ENCODE measurements around the gene SPON1. TPM values are rescaled to one million over a fixed set of nuclear protein-coding genes. Genes with fewer than 3 reads are reported as not detected.

The SPON1 gene
- total and polyA plus RNA-seq, 2 of the 8 experiments (the other 6 are each of a cell fraction or from before 2014, with no cell fraction given): 1.5 to 5.4 TPM

- Histone ChIP-seq H4K20me1 (replicated peaks in 1 of 2; ENCODE audit: control insufficient read depth in 1 of 2, insufficient read depth in 2 of 2, low read length in 2 of 2) (no peaks in the 10 kb centered on the region), H2BK15ac (ENCODE audit: low read length) (no peak overlapping the region), H2AFZ (ENCODE audit: low read length) (no peak overlapping the region), H3K56ac (replicated peaks; ENCODE audit: insufficient read length, low read depth, low read length) (no peak overlapping the region), H2AK5ac (ENCODE audit: low read depth, low read length) (no peak overlapping the region), H4K8ac (ENCODE audit: extremely low read depth, insufficient read depth, low read length) (no peak overlapping the region), H3K4ac (replicated peaks; ENCODE audit: insufficient read length, low read depth, low read length) (no peak overlapping the region), H3K79me1 (ENCODE audit: low read depth, low read length) (no peaks in the 10 kb centered on the region), H3K36me3 (ENCODE audit: control insufficient read depth in 2 of 4, insufficient read depth in 4 of 4, low read length in 3 of 4) (no peaks in the 10 kb centered on the region), H3K27me3 (replicated peaks in 1 of 4; ENCODE audit: control insufficient read depth in 3 of 4, extremely low read depth in 1 of 4, insufficient read depth in 3 of 4, low read length in 3 of 4) (no peaks in the 10 kb centered on the region), H3K4me1 (replicated peaks in 1 of 4; ENCODE audit: control insufficient read depth in 3 of 4, insufficient read depth in 4 of 4, low read length in 3 of 4) (no peaks in the 10 kb centered on the region), H3K9me3 (ENCODE audit: insufficient read depth in 2 of 2, low read depth in 1 of 2, low read length in 1 of 2) (no peaks in the 10 kb centered on the region), H3K27ac (ENCODE audit: low read depth, low read length) (no peak overlapping the region), H3K18ac (ENCODE audit: extremely low read depth, low read length) (no peak overlapping the region), H3K23me2 (ENCODE audit: low read depth, low read length) (no peaks in the 10 kb centered on the region), H2BK12ac (ENCODE audit: low read depth, low read length) (no peak overlapping the region), H3K23ac (ENCODE audit: insufficient read length) (no peak overlapping the region), H3K4me2 (ENCODE audit: insufficient read depth in 1 of 2, low read depth in 2 of 2, low read length in 2 of 2) (no peak overlapping the region), H4K5ac (ENCODE audit: insufficient read length, low read depth, low read length) (no peak overlapping the region), H3K4me3 (ENCODE audit: extremely low read depth in 1 of 4, insufficient read depth in 2 of 4, low read depth in 3 of 4, low read length in 4 of 4) (no peak overlapping the region), H3K9ac (replicated peaks in 1 of 4; ENCODE audit: extremely low read depth in 1 of 4, low read depth in 3 of 4, low read length in 3 of 4) (no peak overlapping the region), H2BK20ac (ENCODE audit: low read length) (no peak overlapping the region), H2BK120ac (replicated peaks; ENCODE audit: low read depth, low read length) (no peak overlapping the region), H4K91ac (replicated peaks; ENCODE audit: insufficient read length, low read length) (no peak overlapping the region), H3K14ac (ENCODE audit: insufficient read length) (no peak overlapping the region), H3K79me2 (ENCODE audit: control insufficient read depth in 1 of 2, insufficient read depth in 2 of 2, low read length in 2 of 2) (no peaks in the 10 kb centered on the region), H2BK5ac (ENCODE audit: low read depth, low read length) (no peak overlapping the region)
- ChIA-PET CTCF (ENCODE audit: partially characterized antibody) (interaction anchor here (0.7 to 1.2 kb wide), 3 partner anchors 9 to 130 kb away, joined by 3 to 4 read pairs (median 4); no protein-coding TSS in a partner anchor), POLR2A (ENCODE audit: partially characterized antibody) (no interaction called here)
- FAIRE-seq: no peak
- TF ChIP-seq KDM5A (IDR thresholded peaks at IDR 0.05; ENCODE audit: low read length): no peak
- TF ChIP-seq TAF7 (optimal IDR thresholded peaks at IDR 0.05; ENCODE audit: borderline replicate concordance, low read depth, low read length): no peak
- TF ChIP-seq SUZ12 (IDR thresholded peaks at IDR 0.05; ENCODE audit: low read length): no peak
- TF ChIP-seq NANOG (IDR thresholded peaks at IDR 0.05; ENCODE audit: insufficient read depth, low read depth, low read length, poor library complexity, severe bottlenecking): no peak
- no peak for TF ChIP-seq TCF12 (IDR thresholded peaks at IDR 0.05; ENCODE audit: low read depth, low read length)
- no peak for TF ChIP-seq CEBPB (IDR thresholded peaks at IDR 0.05; ENCODE audit: low read depth, low read length)
- TF ChIP-seq ATF3 (IDR thresholded peaks at IDR 0.05; ENCODE audit: insufficient read depth, low read depth, low read length): no peak
- 0% methylated on average over 1 of the region's 1 CpG; no CpG with 5 or more reads in 1 of the 2 experiments for WGBS, 2 experiments (ENCODE audit: extremely low coverage in 1 of 2, insufficient coverage in 1 of 2, insufficient read length in 1 of 2, insufficient replicate concordance in 2 of 2, low coverage in 1 of 2, low lambda C conversion rate in 2 of 2, missing lambda C conversion rate in 1 of 2)
- no peak for DNase-seq (ENCODE audit: low read depth in 1 of 2, low spot score in 2 of 2)
These were observed 155.5 kb downstream of the SPON1 start for GRCh38 chr11:14118072-14118471.
